ENCODE results near the gene ASB1. TPM values are rescaled to one million over a fixed set of nuclear protein-coding genes. Genes with fewer than 3 reads are reported as not detected.

The ASB1 gene
- polyA plus RNA-seq, 1 experiment, result 29.8 TPM

GRCh38 chr2:238479847-238480246 is 53.1 kb downstream of the ASB1 start:
- CTCF ChIA-PET, result no interaction called here
- H3K27ac ChIP-seq (ENCODE audit: low read depth, low read length), result no peak overlapping the region
- no peak for DNase-seq (ENCODE audit: low read depth, low spot score)
- H3K9me3 ChIP-seq (ENCODE audit: control insufficient read depth, insufficient read depth, low read length), result peaks cover 6% of the 10 kb centered on the region
- no peaks in the 10 kb centered on the region for H3K27me3 ChIP-seq (ENCODE audit: control insufficient read depth, insufficient read depth, low read length)
- no peak for TF ChIP-seq CTCF (IDR thresholded peaks at IDR 0.05; ENCODE audit: low read depth, low read length)
- POLR2A ChIA-PET, result no interaction called here
- H3K4me3 ChIP-seq (ENCODE audit: low read depth, low read length), result no peak overlapping the region

- ChIA-PET POLR2A (no interaction called here), CTCF (no interaction called here)
- no peak for DNase-seq (ENCODE audit: low read depth, low spot score)
- Histone ChIP-seq H3K27ac (ENCODE audit: low read depth, low read length) (no peak overlapping the region), H3K4me3 (ENCODE audit: low read depth, low read length) (no peak overlapping the region), H3K9me3 (ENCODE audit: control insufficient read depth, insufficient read depth, low read length) (peaks cover 17% of the 10 kb centered on the region), H3K27me3 (ENCODE audit: control insufficient read depth, insufficient read depth, low read length) (no peaks in the 10 kb centered on the region)
- TF ChIP-seq CTCF (IDR thresholded peaks at IDR 0.05; ENCODE audit: low read depth, low read length), result no peak
Measured at GRCh38 chr2:238483021-238483420, 56.3 kb downstream of the ASB1 start.

- POLR2A ChIA-PET, result no interaction called here
- Histone ChIP-seq H3K4me3 (ENCODE audit: low read depth, low read length) (no peak overlapping the region), H3K9me3 (ENCODE audit: control insufficient read depth, insufficient read depth, low read length) (peaks cover 17% of the 10 kb centered on the region), H3K27me3 (ENCODE audit: control insufficient read depth, insufficient read depth, low read length) (no peaks in the 10 kb centered on the region), H3K27ac (ENCODE audit: low read depth, low read length) (no peak overlapping the region)
- CTCF ChIA-PET, result no interaction called here
- DNase-seq (ENCODE audit: low read depth, low spot score), result no peak
- TF ChIP-seq CTCF (IDR thresholded peaks at IDR 0.05; ENCODE audit: low read depth, low read length), result no peak
Measured at GRCh38 chr2:238483656-238484055, 56.9 kb downstream of the ASB1 start.

GRCh38 chr2:238484522-238485452 is 58.1 kb downstream of the ASB1 start:
- ChIA-PET POLR2A (no interaction called here), CTCF (no interaction called here)

More at GRCh38 chr2:238484522-238485452, 58.1 kb downstream of the ASB1 start:
- H3K4me3 ChIP-seq (ENCODE audit: low read depth, low read length), result no peak overlapping the region
- no peak for DNase-seq (ENCODE audit: low read depth, low spot score)
- no peak overlapping the region for H3K27ac ChIP-seq (ENCODE audit: low read depth, low read length)
- no peak for TF ChIP-seq CTCF (IDR thresholded peaks at IDR 0.05; ENCODE audit: low read depth, low read length)
- no peaks in the 10 kb centered on the region for H3K27me3 ChIP-seq (ENCODE audit: control insufficient read depth, insufficient read depth, low read length)
- H3K9me3 ChIP-seq (ENCODE audit: control insufficient read depth, insufficient read depth, low read length), result peaks cover 17% of the 10 kb centered on the region

Measured in AG04450 (cell line).